Stimulated activated CD4-positive, alpha-beta T cell treated with anti-CD3 and anti-CD28 coated beads, Interleukin-4, amount 100 ng/mL, for 48 hours (primary cell): Measurements from ENCODE around the gene ADAM17.

Experiments
- DNase-seq, 2 donors: peaks; one replicate each; pipeline ENCODE4 v3.0.0-alpha.2; 2020; ENCODE audit warnings: low read depth in 2 of 2

Gene ADAM17

GRCh38 chr2:9472511-9472910 lies 83.1 kb downstream of the ADAM17 start:
- no peak for DNase-seq

GRCh38 chr2:9471206-9471605 lies 84.4 kb downstream of the ADAM17 start:
- no peak for DNase-seq

- DNase-seq = no peak
These were observed 87.9 kb downstream of the ADAM17 start for GRCh38 chr2:9467687-9468086.

GRCh38 chr2:9466147-9466683 lies 89.4 kb downstream of the ADAM17 start:
- DNase-seq = no peak

GRCh38 chr2:9465170-9465569 lies 90.5 kb downstream of the ADAM17 start:
- no peak for DNase-seq

GRCh38 chr2:9463698-9464034 lies 92.0 kb downstream of the ADAM17 start:
- DNase-seq = no peak

- no peak for DNase-seq
These were observed 92.5 kb downstream of the ADAM17 start for GRCh38 chr2:9462886-9463697.

- DNase-seq = no peak
These were observed 93.3 kb downstream of the ADAM17 start for GRCh38 chr2:9462313-9462712.

GRCh38 chr2:9461079-9461478 lies 94.6 kb downstream of the ADAM17 start:
- DNase-seq = no peak

- no peak for DNase-seq
These were observed 95.1 kb downstream of the ADAM17 start for GRCh38 chr2:9460441-9461017.

- no peak for DNase-seq
These were observed 104.4 kb downstream of the ADAM17 start for GRCh38 chr2:9451231-9451630.

- DNase-seq = no peak
These were observed 110.5 kb downstream of the ADAM17 start for GRCh38 chr2:9445089-9445488.

GRCh38 chr2:9443526-9443925 lies 112.1 kb downstream of the ADAM17 start:
- no peak for DNase-seq

GRCh38 chr2:9441556-9441955 lies 114.1 kb downstream of the ADAM17 start:
- DNase-seq = no peak

- DNase-seq = no peak
These were observed 115.4 kb downstream of the ADAM17 start for GRCh38 chr2:9440058-9440727.

- DNase-seq = no peak
These were observed 116.1 kb downstream of the ADAM17 start for GRCh38 chr2:9439536-9439935.
